GM23338 (cell line): ENCODE results near the gene PSPC1. TPM values are rescaled to one million over a fixed set of nuclear protein-coding genes. Genes with fewer than 3 reads are reported as not detected.

ENCODE experiments used
- ATAC-seq: fragments of 200-7000 bp; cut with Tn5 transposase; 3 replicates; pipeline ENCODE4 v1.9.1; 2020
- DNase-seq: peaks from one replicate; pipeline ENCODE4 v3.0.0-alpha.2; 2015; ENCODE audit warnings: low spot score
- H2AFZ ChIP-seq: fragments of 200-600 bp; sonication (generic); 2 replicates; pipeline ENCODE4 v1.8.0; 2016; ENCODE audit warnings: antibody characterized with exemption, mild to moderate bottlenecking, moderate library complexity
- H3F3A ChIP-seq: fragments of 200-600 bp; sonication (generic); replicated peaks from 2 replicates; pipeline ENCODE4 v1.8.0; 2017; ENCODE audit warnings: antibody characterized with exemption, mixed run types, low read depth
- H3K27ac ChIP-seq: fragments of 200-600 bp; sonication (generic); 2 replicates; pipeline ENCODE4 v1.6.1; 2016; ENCODE audit warnings: low read depth
- H3K27me3 ChIP-seq: fragments of 200-600 bp; sonication (generic); 2 replicates; pipeline ENCODE4 v1.8.0; 2016; ENCODE audit warnings: mild to moderate bottlenecking, mixed run types, moderate library complexity; ENCODE audit not compliant: insufficient read depth
- H3K36me3 ChIP-seq: fragments of 200-600 bp; sonication (generic); 2 replicates; pipeline ENCODE4 v1.8.0; 2016; ENCODE audit warnings: mild to moderate bottlenecking; ENCODE audit not compliant: insufficient read depth
- H3K4me1 ChIP-seq: fragments of 200-600 bp; sonication (generic); 2 replicates; pipeline ENCODE4 v1.8.0; 2016; ENCODE audit warnings: mild to moderate bottlenecking, moderate library complexity; ENCODE audit not compliant: insufficient read depth
- H3K4me2 ChIP-seq: fragments of 200-600 bp; sonication (generic); 2 replicates; pipeline ENCODE4 v1.7.1; 2017; ENCODE audit warnings: mixed run types
- H3K4me3 ChIP-seq: fragments of 200-600 bp; sonication (generic); 2 replicates; pipeline ENCODE4 v1.6.1; 2016; ENCODE audit warnings: mixed run types
- H3K79me2 ChIP-seq: fragments of 200-600 bp; sonication (generic); replicated peaks from 2 replicates; pipeline ENCODE4 v1.8.0; 2017; ENCODE audit warnings: mild to moderate bottlenecking; ENCODE audit not compliant: insufficient read depth
- H3K9me2 ChIP-seq: fragments of 200-600 bp; sonication (generic); 2 replicates; pipeline ENCODE4 v1.8.0; 2017; ENCODE audit not compliant: insufficient read depth
- H4K20me1 ChIP-seq: fragments of 200-600 bp; sonication (generic); replicated peaks from 2 replicates; pipeline ENCODE4 v1.8.0; 2017; ENCODE audit warnings: mild to moderate bottlenecking; ENCODE audit not compliant: insufficient read depth
- H3K27ac Mint-ChIP-seq: 2 replicates; pipeline ENCODE4 v1.8.0; 2020; ENCODE audit warnings: inconsistent platforms, mild to moderate bottlenecking, moderate library complexity, mixed read lengths
- H3K27me3 Mint-ChIP-seq: 3 replicates; pipeline ENCODE4 v1.8.0; 2022; ENCODE audit warnings: low read depth, mild to moderate bottlenecking, moderate library complexity, mixed read lengths, inconsistent platforms; ENCODE audit not compliant: insufficient read depth, poor library complexity
- H3K36me3 Mint-ChIP-seq: 3 replicates; pipeline ENCODE4 v1.8.0; 2021; ENCODE audit warnings: low read depth, mild to moderate bottlenecking, inconsistent platforms, moderate library complexity, mixed read lengths
- H3K4me1 Mint-ChIP-seq: 3 replicates; pipeline ENCODE4 v1.8.0; 2020; ENCODE audit warnings: mild to moderate bottlenecking, inconsistent platforms, mixed read lengths
- H3K4me3 Mint-ChIP-seq: 3 replicates; pipeline ENCODE4 v1.8.0; 2021; ENCODE audit warnings: moderate library complexity, mild to moderate bottlenecking, inconsistent platforms, mixed read lengths
- H3K9me3 Mint-ChIP-seq: 3 replicates; pipeline ENCODE4 v1.8.0; 2020; ENCODE audit warnings: moderate library complexity, mild to moderate bottlenecking, inconsistent platforms, mixed read lengths
- CREB1 ChIP-seq: fragments of 250-450 bp; sonication (Bioruptor Pico); IDR thresholded peaks from 2 replicates; pipeline ENCODE4 v1.5.0; 2020; ENCODE audit warnings: low read depth, mild to moderate bottlenecking, moderate library complexity
- CTCF ChIP-seq, 2 experiments: fragments of 200-600 bp in 1 of 2; sonication (generic) in 1 of 2; conservative IDR thresholded peaks; 2 replicates each; pipeline versions ENCODE4 v1.5.1 to v1.6.1; 2016 to 2017; ENCODE audit warnings: antibody characterized with exemption in 2 of 2, low read depth in 2 of 2, mild to moderate bottlenecking in 2 of 2, moderate library complexity in 1 of 2
- ETS1 ChIP-seq: IDR thresholded peaks from 2 replicates; pipeline ENCODE4 v1.6.1; 2016; ENCODE audit warnings: antibody characterized with exemption
- EZH2 ChIP-seq: fragments of 200-600 bp; sonication (generic); IDR thresholded peaks from one replicate; pipeline ENCODE4 v1.8.0; 2017; ENCODE audit warnings: antibody characterized with exemption, mild to moderate bottlenecking, low read depth; ENCODE audit not compliant: unreplicated experiment
- EZH2phosphoT487 ChIP-seq: fragments of 200-600 bp; sonication (generic); IDR thresholded peaks from one replicate; pipeline ENCODE4 v1.8.1; 2018; ENCODE audit warnings: antibody characterized with exemption; ENCODE audit not compliant: unreplicated experiment
- JUNB ChIP-seq: IDR thresholded peaks from one replicate; pipeline ENCODE4 v1.6.1; 2016; ENCODE audit warnings: antibody characterized with exemption; ENCODE audit not compliant: unreplicated experiment
- NANOG ChIP-seq: IDR thresholded peaks from 2 replicates; pipeline ENCODE4 v1.6.1; 2016; ENCODE audit warnings: antibody characterized with exemption, borderline replicate concordance
- POLR2AphosphoS5 ChIP-seq: IDR thresholded peaks from 2 replicates; pipeline ENCODE4 v1.6.1; 2016; ENCODE audit warnings: antibody characterized with exemption, low read depth
- STAT1 ChIP-seq: IDR thresholded peaks from one replicate; pipeline ENCODE4 v1.6.1; 2016; ENCODE audit warnings: antibody characterized with exemption; ENCODE audit not compliant: unreplicated experiment
- ZNF114 ChIP-seq: fragments of 250-450 bp; sonication (Bioruptor Pico); IDR thresholded peaks from 2 replicates; pipeline ENCODE4 v1.5.0; 2020; ENCODE audit warnings: mild to moderate bottlenecking, moderate library complexity
- ZNF331 ChIP-seq: fragments of 250-450 bp; sonication (Bioruptor Pico); IDR thresholded peaks from 2 replicates; pipeline ENCODE4 v1.5.0; 2020; ENCODE audit warnings: low read depth, mild to moderate bottlenecking, moderate library complexity
- polyA plus RNA-seq: library from polyadenylated mRNA; unstranded; fragments of >200 nt; fragmentation: Nextera tagmentation; extraction: Ambion mirVana; gene quantifications from 2 replicates; pipeline ENCODE4 v1.2.1, GENCODE V29; 2016
- total RNA-seq: library from RNA; depleted of rRNA; stranded (reverse); fragments of >200 nt; shearing (Covaris generic); gene quantifications from 2 replicates; pipeline ENCODE4 v1.2.3, GENCODE V29; 2014
- TF ChIP-seq, protein P1 (sequence below): IDR thresholded peaks from one replicate; pipeline ENCODE4 v1.6.1; 2018; ENCODE audit warnings: antibody characterized with exemption; ENCODE audit not compliant: unreplicated experiment
- TF ChIP-seq, protein P2 (sequence below): fragments of 250-450 bp; sonication (Bioruptor Pico); IDR thresholded peaks from 2 replicates; pipeline ENCODE4 v1.5.0; 2020; ENCODE audit warnings: mild to moderate bottlenecking, moderate library complexity

The PSPC1 gene
- total and polyA plus RNA-seq, 2 experiments from 2014 or later, result 38.2 to 80.2 TPM

DNA sequence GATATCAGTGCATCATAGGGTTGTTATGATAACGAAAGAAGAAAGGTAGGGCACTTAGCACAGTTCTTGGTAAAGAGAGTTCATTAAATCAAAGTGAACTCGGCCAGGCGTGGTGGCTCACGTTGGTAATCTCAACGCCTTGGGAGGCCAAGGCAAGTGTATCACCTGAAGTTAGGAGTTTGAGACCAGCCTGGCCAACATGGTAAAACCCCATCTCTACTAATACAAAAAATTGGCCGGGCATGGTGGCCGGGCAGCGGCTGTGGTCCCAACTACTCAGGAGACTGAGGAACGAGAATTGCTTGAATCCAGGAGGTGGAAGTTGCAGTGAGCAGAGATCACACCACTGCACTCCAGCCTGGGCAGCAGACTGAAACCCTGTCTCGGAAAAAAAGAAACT lies 19.1 kb downstream of the PSPC1 start:
- ATAC-seq, result no peak
- Histone ChIP-seq H2AFZ (no peak overlapping the region), H4K20me1 (peaks cover 84% of the 10 kb centered on the region), H3F3A (no peaks in the 10 kb centered on the region), H3K27ac (peak overlapping the region; percentile 18; the same call in 1 of the 2 replicates), H3K79me2 (peaks cover 100% of the 10 kb centered on the region), H3K4me2 (no peak overlapping the region), H3K36me3 (peaks cover 18% of the 10 kb centered on the region), H3K9me2 (no peaks in the 10 kb centered on the region), H3K4me3 (no peak overlapping the region), H3K4me1 (no peaks in the 10 kb centered on the region), H3K27me3 (no peaks in the 10 kb centered on the region)
- DNase-seq, result no peak
- Mint-ChIP-seq H3K4me3 (no peak overlapping the region), H3K4me1 (peaks cover 4% of the 10 kb centered on the region), H3K27me3 (peaks cover 10% of the 10 kb centered on the region), H3K9me3 (no peaks in the 10 kb centered on the region), H3K27ac (no peak overlapping the region; the same call in 1 of the 2 replicates), H3K36me3 (peaks cover 79% of the 10 kb centered on the region)
- no peak for TF ChIP-seq STAT1
- TF ChIP-seq ZNF114 (CRISPR knock-in tag), result no peak
- no peak for TF ChIP-seq JUNB
- TF ChIP-seq, protein P1, sequence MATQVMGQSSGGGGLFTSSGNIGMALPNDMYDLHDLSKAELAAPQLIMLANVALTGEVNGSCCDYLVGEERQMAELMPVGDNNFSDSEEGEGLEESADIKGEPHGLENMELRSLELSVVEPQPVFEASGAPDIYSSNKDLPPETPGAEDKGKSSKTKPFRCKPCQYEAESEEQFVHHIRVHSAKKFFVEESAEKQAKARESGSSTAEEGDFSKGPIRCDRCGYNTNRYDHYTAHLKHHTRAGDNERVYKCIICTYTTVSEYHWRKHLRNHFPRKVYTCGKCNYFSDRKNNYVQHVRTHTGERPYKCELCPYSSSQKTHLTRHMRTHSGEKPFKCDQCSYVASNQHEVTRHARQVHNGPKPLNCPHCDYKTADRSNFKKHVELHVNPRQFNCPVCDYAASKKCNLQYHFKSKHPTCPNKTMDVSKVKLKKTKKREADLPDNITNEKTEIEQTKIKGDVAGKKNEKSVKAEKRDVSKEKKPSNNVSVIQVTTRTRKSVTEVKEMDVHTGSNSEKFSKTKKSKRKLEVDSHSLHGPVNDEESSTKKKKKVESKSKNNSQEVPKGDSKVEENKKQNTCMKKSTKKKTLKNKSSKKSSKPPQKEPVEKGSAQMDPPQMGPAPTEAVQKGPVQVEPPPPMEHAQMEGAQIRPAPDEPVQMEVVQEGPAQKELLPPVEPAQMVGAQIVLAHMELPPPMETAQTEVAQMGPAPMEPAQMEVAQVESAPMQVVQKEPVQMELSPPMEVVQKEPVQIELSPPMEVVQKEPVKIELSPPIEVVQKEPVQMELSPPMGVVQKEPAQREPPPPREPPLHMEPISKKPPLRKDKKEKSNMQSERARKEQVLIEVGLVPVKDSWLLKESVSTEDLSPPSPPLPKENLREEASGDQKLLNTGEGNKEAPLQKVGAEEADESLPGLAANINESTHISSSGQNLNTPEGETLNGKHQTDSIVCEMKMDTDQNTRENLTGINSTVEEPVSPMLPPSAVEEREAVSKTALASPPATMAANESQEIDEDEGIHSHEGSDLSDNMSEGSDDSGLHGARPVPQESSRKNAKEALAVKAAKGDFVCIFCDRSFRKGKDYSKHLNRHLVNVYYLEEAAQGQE, result no peak
- no peak for TF ChIP-seq EZH2
- no peak for TF ChIP-seq ETS1
- TF ChIP-seq POLR2AphosphoS5, result no peak
- TF ChIP-seq CREB1 (CRISPR knock-in tag), result no peak
- TF ChIP-seq, protein P2, sequence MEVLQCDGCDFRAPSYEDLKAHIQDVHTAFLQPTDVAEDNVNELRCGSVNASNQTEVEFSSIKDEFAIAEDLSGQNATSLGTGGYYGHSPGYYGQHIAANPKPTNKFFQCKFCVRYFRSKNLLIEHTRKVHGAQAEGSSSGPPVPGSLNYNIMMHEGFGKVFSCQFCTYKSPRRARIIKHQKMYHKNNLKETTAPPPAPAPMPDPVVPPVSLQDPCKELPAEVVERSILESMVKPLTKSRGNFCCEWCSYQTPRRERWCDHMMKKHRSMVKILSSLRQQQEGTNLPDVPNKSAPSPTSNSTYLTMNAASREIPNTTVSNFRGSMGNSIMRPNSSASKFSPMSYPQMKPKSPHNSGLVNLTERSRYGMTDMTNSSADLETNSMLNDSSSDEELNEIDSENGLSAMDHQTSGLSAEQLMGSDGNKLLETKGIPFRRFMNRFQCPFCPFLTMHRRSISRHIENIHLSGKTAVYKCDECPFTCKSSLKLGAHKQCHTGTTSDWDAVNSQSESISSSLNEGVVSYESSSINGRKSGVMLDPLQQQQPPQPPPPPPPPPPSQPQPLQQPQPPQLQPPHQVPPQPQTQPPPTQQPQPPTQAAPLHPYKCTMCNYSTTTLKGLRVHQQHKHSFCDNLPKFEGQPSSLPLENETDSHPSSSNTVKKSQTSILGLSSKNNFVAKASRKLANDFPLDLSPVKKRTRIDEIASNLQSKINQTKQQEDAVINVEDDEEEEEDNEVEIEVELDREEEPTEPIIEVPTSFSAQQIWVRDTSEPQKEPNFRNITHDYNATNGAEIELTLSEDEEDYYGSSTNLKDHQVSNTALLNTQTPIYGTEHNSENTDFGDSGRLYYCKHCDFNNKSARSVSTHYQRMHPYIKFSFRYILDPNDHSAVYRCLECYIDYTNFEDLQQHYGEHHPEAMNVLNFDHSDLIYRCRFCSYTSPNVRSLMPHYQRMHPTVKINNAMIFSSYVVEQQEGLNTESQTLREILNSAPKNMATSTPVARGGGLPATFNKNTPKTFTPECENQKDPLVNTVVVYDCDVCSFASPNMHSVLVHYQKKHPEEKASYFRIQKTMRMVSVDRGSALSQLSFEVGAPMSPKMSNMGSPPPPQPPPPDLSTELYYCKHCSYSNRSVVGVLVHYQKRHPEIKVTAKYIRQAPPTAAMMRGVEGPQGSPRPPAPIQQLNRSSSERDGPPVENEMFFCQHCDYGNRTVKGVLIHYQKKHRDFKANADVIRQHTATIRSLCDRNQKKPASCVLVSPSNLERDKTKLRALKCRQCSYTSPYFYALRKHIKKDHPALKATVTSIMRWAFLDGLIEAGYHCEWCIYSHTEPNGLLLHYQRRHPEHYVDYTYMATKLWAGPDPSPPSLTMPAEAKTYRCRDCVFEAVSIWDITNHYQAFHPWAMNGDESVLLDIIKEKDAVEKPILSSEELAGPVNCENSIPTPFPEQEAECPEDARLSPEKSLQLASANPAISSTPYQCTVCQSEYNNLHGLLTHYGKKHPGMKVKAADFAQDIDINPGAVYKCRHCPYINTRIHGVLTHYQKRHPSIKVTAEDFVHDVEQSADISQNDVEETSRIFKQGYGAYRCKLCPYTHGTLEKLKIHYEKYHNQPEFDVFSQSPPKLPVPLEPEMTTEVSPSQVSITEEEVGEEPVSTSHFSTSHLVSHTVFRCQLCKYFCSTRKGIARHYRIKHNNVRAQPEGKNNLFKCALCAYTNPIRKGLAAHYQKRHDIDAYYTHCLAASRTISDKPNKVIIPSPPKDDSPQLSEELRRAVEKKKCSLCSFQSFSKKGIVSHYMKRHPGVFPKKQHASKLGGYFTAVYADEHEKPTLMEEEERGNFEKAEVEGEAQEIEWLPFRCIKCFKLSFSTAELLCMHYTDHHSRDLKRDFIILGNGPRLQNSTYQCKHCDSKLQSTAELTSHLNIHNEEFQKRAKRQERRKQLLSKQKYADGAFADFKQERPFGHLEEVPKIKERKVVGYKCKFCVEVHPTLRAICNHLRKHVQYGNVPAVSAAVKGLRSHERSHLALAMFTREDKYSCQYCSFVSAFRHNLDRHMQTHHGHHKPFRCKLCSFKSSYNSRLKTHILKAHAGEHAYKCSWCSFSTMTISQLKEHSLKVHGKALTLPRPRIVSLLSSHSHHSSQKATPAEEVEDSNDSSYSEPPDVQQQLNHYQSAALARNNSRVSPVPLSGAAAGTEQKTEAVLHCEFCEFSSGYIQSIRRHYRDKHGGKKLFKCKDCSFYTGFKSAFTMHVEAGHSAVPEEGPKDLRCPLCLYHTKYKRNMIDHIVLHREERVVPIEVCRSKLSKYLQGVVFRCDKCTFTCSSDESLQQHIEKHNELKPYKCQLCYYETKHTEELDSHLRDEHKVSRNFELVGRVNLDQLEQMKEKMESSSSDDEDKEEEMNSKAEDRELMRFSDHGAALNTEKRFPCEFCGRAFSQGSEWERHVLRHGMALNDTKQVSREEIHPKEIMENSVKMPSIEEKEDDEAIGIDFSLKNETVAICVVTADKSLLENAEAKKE (CRISPR knock-in tag), result no peak
- no peak for TF ChIP-seq EZH2phosphoT487
- no peak for TF ChIP-seq NANOG
- no peak for TF ChIP-seq ZNF331
- TF ChIP-seq CTCF (conservative IDR thresholded peaks at IDR 0.05; ENCODE audit: low read depth in 2 of 2), result no peak
